OCI-LY1 (cell line): Measurements from ENCODE around the gene RNF115.
"Not testable (repeated sequence)": the region's sequence is repeated elsewhere in the genome, so short reads cannot be mapped to it uniquely, and the experiment has no call there.

ENCODE experiments used
- H2AFZ ChIP-seq: fragments of 200-600 bp; sonication (generic), shearing (Covaris generic); 2 replicates; pipeline ENCODE4 v1.6.0; 2014; ENCODE audit warnings: antibody characterized with exemption, mild to moderate bottlenecking, low read length
- H3F3A ChIP-seq: fragments of 200-600 bp; sonication (generic), shearing (Covaris generic); 2 replicates; pipeline ENCODE4 v1.6.0; 2014; ENCODE audit warnings: mild to moderate bottlenecking, antibody characterized with exemption, low read length, moderate library complexity; ENCODE audit not compliant: insufficient read depth
- H3K27ac ChIP-seq: fragments of 200-600 bp; sonication (generic); 2 replicates; pipeline ENCODE4 v1.5.1; 2014; ENCODE audit warnings: low read length, mixed run types, mild to moderate bottlenecking, low read depth; ENCODE audit not compliant: poor library complexity, severe bottlenecking
- H3K27me3 ChIP-seq: fragments of 200-600 bp; sonication (generic); 2 replicates; pipeline ENCODE4 v1.6.0; 2014; ENCODE audit warnings: antibody characterized with exemption, mild to moderate bottlenecking, low read length, moderate library complexity; ENCODE audit not compliant: insufficient read depth
- H3K36me3 ChIP-seq: fragments of 200-600 bp; sonication (generic); 2 replicates; pipeline ENCODE4 v1.6.1; 2014; ENCODE audit warnings: mild to moderate bottlenecking, antibody characterized with exemption, low read length, moderate library complexity, mixed read lengths; ENCODE audit not compliant: insufficient read depth
- H3K4me1 ChIP-seq: fragments of 200-600 bp; sonication (generic); 2 replicates; pipeline ENCODE4 v1.5.1; 2014; ENCODE audit warnings: mild to moderate bottlenecking, low read length, moderate library complexity; ENCODE audit not compliant: insufficient read depth, severe bottlenecking
- H3K4me2 ChIP-seq: fragments of 200-600 bp; sonication (generic), shearing (Covaris generic); 2 replicates; pipeline ENCODE4 v1.6.1; 2014; ENCODE audit warnings: low read length
- H3K4me3 ChIP-seq: fragments of 200-600 bp; sonication (generic); 2 replicates; pipeline ENCODE4 v1.5.1; 2014; ENCODE audit warnings: low read length, low read depth, mild to moderate bottlenecking, mixed read lengths; ENCODE audit not compliant: poor library complexity, severe bottlenecking
- H3K79me2 ChIP-seq: fragments of 200-600 bp; shearing (Covaris generic); 2 replicates; pipeline ENCODE4 v1.6.1; 2016; ENCODE audit warnings: mixed run types, low read length, mixed read lengths; ENCODE audit not compliant: insufficient read depth
- H3K9ac ChIP-seq: fragments of 200-600 bp; sonication (generic), shearing (Covaris generic); 2 replicates; pipeline ENCODE4 v1.6.1; 2014; ENCODE audit warnings: mild to moderate bottlenecking, low read length, mixed read lengths
- H3K9me2 ChIP-seq: fragments of 200-600 bp; sonication (generic), shearing (Covaris generic); 2 replicates; pipeline ENCODE4 v1.6.1; 2014; ENCODE audit warnings: low read depth, mild to moderate bottlenecking, low read length, mixed read lengths
- H3K9me3 ChIP-seq: fragments of 200-600 bp; shearing (Covaris generic); 2 replicates; pipeline ENCODE4 v1.6.1; 2014; ENCODE audit warnings: low read length, mixed read lengths
- H4K20me1 ChIP-seq: fragments of 200-600 bp; sonication (generic), shearing (Covaris generic); 2 replicates; pipeline ENCODE4 v1.6.0; 2016; ENCODE audit warnings: mild to moderate bottlenecking, low read length; ENCODE audit not compliant: insufficient read depth
- EZH2 ChIP-seq: fragments of 200-600 bp; sonication (generic), shearing (Covaris generic); IDR thresholded peaks from 2 replicates; pipeline ENCODE4 v1.8.0; 2017; ENCODE audit warnings: borderline replicate concordance, mixed run types, mild to moderate bottlenecking, antibody characterized with exemption, low read length, moderate library complexity, mixed read lengths
- TF ChIP-seq, protein P1 (sequence below): fragments of 200-600 bp; sonication (generic), shearing (Covaris generic); IDR thresholded peaks from 2 replicates; pipeline ENCODE4 v1.5.1; 2017; ENCODE audit warnings: mild to moderate bottlenecking, antibody characterized with exemption, low read length, moderate library complexity, mixed read lengths

RNF115 gene

DNA sequence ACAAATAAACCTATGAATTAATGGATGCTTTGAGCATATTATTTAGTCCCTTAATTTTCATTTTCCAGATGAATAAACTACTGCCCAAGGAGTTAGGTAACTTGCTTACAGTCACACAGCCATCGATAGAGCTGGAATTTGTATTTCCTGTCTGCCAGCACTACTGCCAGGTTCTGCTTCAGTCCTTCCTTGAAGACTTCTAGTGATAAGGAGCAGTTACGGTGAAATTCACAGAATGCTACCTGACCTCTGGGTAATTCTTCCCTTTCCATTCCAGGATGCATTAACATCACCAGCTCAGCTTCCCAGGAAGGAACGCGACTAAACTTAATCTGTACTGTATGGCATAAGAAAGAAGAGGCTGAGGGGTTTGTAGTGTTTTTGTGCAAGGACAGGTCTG lies 93.4 kb downstream of the RNF115 start:
- H4K20me1 ChIP-seq: no peaks in the 10 kb centered on the region
- no peak overlapping the region for H3K27ac ChIP-seq
- no peaks in the 10 kb centered on the region; the same call in 1 of the 2 replicates for H3K36me3 ChIP-seq
- H3K79me2 ChIP-seq: no peaks in the 10 kb centered on the region
- H3K27me3 ChIP-seq: no peaks in the 10 kb centered on the region
- H3K9me3 ChIP-seq: no peaks in the 10 kb centered on the region
- TF ChIP-seq EZH2: no peak
- TF ChIP-seq, protein P1, sequence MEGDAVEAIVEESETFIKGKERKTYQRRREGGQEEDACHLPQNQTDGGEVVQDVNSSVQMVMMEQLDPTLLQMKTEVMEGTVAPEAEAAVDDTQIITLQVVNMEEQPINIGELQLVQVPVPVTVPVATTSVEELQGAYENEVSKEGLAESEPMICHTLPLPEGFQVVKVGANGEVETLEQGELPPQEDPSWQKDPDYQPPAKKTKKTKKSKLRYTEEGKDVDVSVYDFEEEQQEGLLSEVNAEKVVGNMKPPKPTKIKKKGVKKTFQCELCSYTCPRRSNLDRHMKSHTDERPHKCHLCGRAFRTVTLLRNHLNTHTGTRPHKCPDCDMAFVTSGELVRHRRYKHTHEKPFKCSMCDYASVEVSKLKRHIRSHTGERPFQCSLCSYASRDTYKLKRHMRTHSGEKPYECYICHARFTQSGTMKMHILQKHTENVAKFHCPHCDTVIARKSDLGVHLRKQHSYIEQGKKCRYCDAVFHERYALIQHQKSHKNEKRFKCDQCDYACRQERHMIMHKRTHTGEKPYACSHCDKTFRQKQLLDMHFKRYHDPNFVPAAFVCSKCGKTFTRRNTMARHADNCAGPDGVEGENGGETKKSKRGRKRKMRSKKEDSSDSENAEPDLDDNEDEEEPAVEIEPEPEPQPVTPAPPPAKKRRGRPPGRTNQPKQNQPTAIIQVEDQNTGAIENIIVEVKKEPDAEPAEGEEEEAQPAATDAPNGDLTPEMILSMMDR: no peak
- no peak overlapping the region for H2AFZ ChIP-seq
- no peak overlapping the region for H3K4me2 ChIP-seq
- H3F3A ChIP-seq: no peaks in the 10 kb centered on the region
- no peak overlapping the region for H3K9ac ChIP-seq
- H3K9me2 ChIP-seq: no peaks in the 10 kb centered on the region
- no peaks in the 10 kb centered on the region for H3K4me1 ChIP-seq
- H3K4me3 ChIP-seq: no peak overlapping the region

DNA sequence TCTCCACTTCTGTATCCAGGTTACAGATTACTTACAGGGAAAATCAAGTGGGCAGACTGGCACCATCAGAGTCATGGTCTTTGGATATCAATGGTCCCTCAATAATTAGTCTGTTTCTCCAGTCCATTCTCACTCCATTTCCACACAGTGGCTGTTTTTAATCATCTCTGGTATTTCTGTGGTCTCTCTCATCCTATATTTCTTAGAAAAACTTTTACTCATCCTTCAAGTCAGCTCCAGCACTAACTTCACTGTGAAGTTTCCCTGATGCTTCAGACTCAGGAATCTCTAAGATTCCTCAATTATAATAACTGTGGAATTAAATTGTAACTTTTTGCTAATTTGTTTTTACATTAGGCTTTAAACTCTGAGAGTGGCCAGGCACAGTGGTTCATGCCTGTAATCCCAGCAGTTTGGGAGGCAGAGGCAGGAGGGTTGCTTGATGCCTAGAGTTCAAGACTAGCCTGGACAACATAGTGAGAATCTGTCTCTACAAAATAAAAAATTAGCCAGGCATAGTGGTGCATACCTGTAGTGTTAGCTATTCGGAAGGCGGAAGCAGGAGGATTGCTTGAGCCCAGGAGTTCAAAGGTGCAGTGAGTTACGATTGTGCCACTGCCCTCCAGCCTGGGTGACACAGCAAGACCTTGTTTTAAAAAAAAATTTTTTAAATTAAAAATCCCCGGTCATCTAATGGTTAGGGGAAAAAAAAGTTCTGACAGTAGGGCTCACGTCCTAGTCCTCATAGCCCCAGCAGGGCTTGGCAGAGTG lies 94.0 kb downstream of the RNF115 start:
- Histone ChIP-seq H3K4me2 (no peak overlapping the region), H3F3A (no peaks in the 10 kb centered on the region), H3K79me2 (no peaks in the 10 kb centered on the region)

DNA sequence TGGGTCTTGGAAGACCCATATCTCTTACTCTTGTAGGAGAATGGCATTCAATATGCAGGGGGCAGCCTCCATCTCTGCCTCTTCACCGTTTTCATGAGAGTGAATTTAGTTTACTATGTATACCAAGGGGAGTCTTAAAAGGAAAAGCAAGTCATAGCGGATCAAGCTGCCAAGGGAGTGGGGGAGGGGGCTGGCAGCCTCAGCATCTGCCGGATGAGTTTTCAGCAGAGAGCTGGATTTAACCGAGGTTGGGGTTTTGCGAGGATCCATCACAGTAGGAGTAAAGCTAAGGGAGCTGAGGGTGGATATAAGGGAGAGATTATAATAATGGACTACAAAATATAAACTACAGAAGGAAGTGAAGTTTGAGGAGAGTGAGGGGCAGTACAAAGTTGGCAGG lies 94.7 kb downstream of the RNF115 start:
- no peaks in the 10 kb centered on the region for H3K9me2 ChIP-seq
- no peak overlapping the region for H3K4me3 ChIP-seq
- H3K4me2 ChIP-seq: no peak overlapping the region
- TF ChIP-seq EZH2: no peak
- no peak overlapping the region for H3K27ac ChIP-seq
- H3K9ac ChIP-seq: no peak overlapping the region
- no peaks in the 10 kb centered on the region for H3K4me1 ChIP-seq
- H3F3A ChIP-seq: no peaks in the 10 kb centered on the region
- H3K27me3 ChIP-seq: no peaks in the 10 kb centered on the region
- no peaks in the 10 kb centered on the region for H3K79me2 ChIP-seq
- no peaks in the 10 kb centered on the region for H4K20me1 ChIP-seq
- no peaks in the 10 kb centered on the region; the same call in 1 of the 2 replicates for H3K36me3 ChIP-seq
- H3K9me3 ChIP-seq: no peaks in the 10 kb centered on the region
- no peak overlapping the region for H2AFZ ChIP-seq

More for the DNA sequence above, 94.0 kb downstream of the RNF115 start:
- H3K36me3 ChIP-seq: no peaks in the 10 kb centered on the region; the same call in 1 of the 2 replicates
- no peak for TF ChIP-seq EZH2
- TF ChIP-seq, protein P1: no peak
- H3K4me1 ChIP-seq: no peaks in the 10 kb centered on the region
- no peak overlapping the region for H2AFZ ChIP-seq
- H3K27me3 ChIP-seq: no peaks in the 10 kb centered on the region
- H3K4me3 ChIP-seq: no peak overlapping the region
- no peak overlapping the region for H3K9ac ChIP-seq
- H3K27ac ChIP-seq: no peak overlapping the region
- no peaks in the 10 kb centered on the region for H3K9me3 ChIP-seq
- H3K9me2 ChIP-seq: no peaks in the 10 kb centered on the region
- H4K20me1 ChIP-seq: no peaks in the 10 kb centered on the region

DNA sequence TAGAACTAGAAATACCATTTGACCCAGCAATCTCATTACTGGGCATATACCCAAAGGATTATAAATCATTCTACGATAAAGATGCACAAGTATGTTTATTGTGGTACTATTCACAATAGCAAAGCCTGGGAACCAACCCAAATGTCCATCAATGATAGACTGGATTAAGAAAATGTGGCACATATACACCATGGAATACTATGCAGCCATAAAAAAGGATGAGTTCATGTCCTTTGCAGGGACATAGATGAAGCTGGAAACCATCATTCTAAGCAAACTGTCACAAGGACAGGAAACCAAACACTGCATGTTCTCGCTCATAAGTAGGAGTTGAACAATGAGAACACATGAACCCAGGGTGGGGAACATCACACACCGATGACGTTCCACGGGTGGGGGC lies 97.7 kb downstream of the RNF115 start:
- H2AFZ ChIP-seq, H3K27ac ChIP-seq, H3K4me2 ChIP-seq, H3F3A ChIP-seq, H3K4me1 ChIP-seq, H3K9me3 ChIP-seq, H3K36me3 ChIP-seq, H3K27me3 ChIP-seq, H3K4me3 ChIP-seq, H3K9me2 ChIP-seq, H3K9ac ChIP-seq, H4K20me1 ChIP-seq, H3K79me2 ChIP-seq: not testable (repeated sequence)
